K562 (cell line): ENCODE results near the gene ADCY9. TPM values are rescaled to one million over a fixed set of nuclear protein-coding genes. Genes with fewer than 3 reads are reported as not detected.

ENCODE experiments used
- ATAC-seq: fragments of 200-7000 bp; cut with Tn5 transposase; 3 replicates; pipeline ENCODE4 v1.9.1; 2020; ENCODE audit warnings: moderate library complexity
- BruUV-seq: library from RNA; stranded (reverse); fragments of 400-500 nt; replicated peaks from 2 replicates; lab custom pipeline; 2021; lab: Mats Ljungman, UMichigan
- CTCF ChIA-PET: fragments of 300-600 bp; formaldehyde crosslinking; extraction: SDS; loops from one replicate; lab custom pipeline; 2021; ENCODE audit warnings: low intra/inter-chr PET ratio; lab: Yijun Ruan, JAX
- POLR2A ChIA-PET: fragments of 300-600, 350-650 bp; sonication (Branson Sonifier 250); formaldehyde crosslinking; extraction: SDS; loops from one replicate; lab custom pipeline; 2021; ENCODE audit warnings: antibody characterized with exemption, inconsistent platforms; lab: Yijun Ruan, JAX
- DNase-seq, 4 experiments: peaks; one replicate each; pipeline versions ENCODE4 v3.0.0 to v3.0.0-alpha.2; 2011 to 2018; ENCODE audit warnings: low spot score in 3 of 4, mixed read lengths in 3 of 4; ENCODE audit errors: extremely low read depth in 1 of 4
- FAIRE-seq: peaks from 2 replicates; lab custom pipeline; 2011; peaks lifted over from hg19 to GRCh38; lab: Jason Lieb, UNC
- H2AFZ ChIP-seq: 2 replicates; pipeline ENCODE4 v1.6.0; 2011; ENCODE audit warnings: low read depth, low read length, control low read depth, inconsistent platforms
- H3K27ac ChIP-seq: fragments of 200-600 bp; 3 replicates; pipeline ENCODE4 v1.8.0; 2011; ENCODE audit warnings: low read depth, mild to moderate bottlenecking, control low read depth, inconsistent platforms, low read length, moderate library complexity, mixed read lengths; ENCODE audit errors: extremely low read depth
- H3K27me3 ChIP-seq, 2 experiments: fragments of 300-600 bp in 1 of 2; 2 replicates in 1 of 2; 3 replicates in 1 of 2; pipeline versions ENCODE4 v1.6.0 to v1.8.0; 2011; ENCODE audit warnings: inconsistent platforms in 2 of 2, low read length in 2 of 2, mild to moderate bottlenecking in 1 of 2, mixed read lengths in 1 of 2, moderate library complexity in 1 of 2; ENCODE audit not compliant: control insufficient read depth in 2 of 2, insufficient read depth in 2 of 2
- H3K36me3 ChIP-seq: fragments of 300-600 bp; 3 replicates; pipeline ENCODE4 v1.8.0; 2011; ENCODE audit warnings: mild to moderate bottlenecking, low read length, inconsistent platforms; ENCODE audit not compliant: control insufficient read depth, insufficient read depth
- H3K4me1 ChIP-seq, 2 experiments: fragments of 200-600 bp in 1 of 2; replicated peaks in 1 of 2; 2 replicates in 1 of 2; 3 replicates in 1 of 2; pipeline versions ENCODE4 v1.5.1 to v1.8.0; 2011; ENCODE audit warnings: inconsistent platforms in 2 of 2, low read length in 2 of 2, mild to moderate bottlenecking in 1 of 2, mixed read lengths in 1 of 2, moderate library complexity in 1 of 2; ENCODE audit not compliant: control insufficient read depth in 2 of 2, insufficient read depth in 2 of 2
- H3K4me2 ChIP-seq: 2 replicates; pipeline ENCODE4 v1.6.1; 2011; ENCODE audit warnings: low read length, control low read depth, inconsistent platforms, mixed read lengths; ENCODE audit not compliant: insufficient read depth
- H3K4me3 ChIP-seq: fragments of 200-600 bp; sonication (generic), shearing (Covaris generic); 2 replicates; pipeline ENCODE4 v1.5.1; 2016; ENCODE audit warnings: control low read depth, inconsistent platforms
- H3K79me2 ChIP-seq: fragments of 200-600 bp; 3 replicates; pipeline ENCODE4 v1.8.0; 2011; ENCODE audit warnings: low read length, inconsistent platforms; ENCODE audit not compliant: control insufficient read depth, insufficient read depth
- H3K9ac ChIP-seq, 2 experiments: 2 replicates each; pipeline versions ENCODE4 v1.6.0 to v1.6.1; 2011; ENCODE audit warnings: low read depth in 2 of 2, low read length in 2 of 2, control low read depth in 1 of 2, inconsistent platforms in 1 of 2, mild to moderate bottlenecking in 1 of 2, mixed read lengths in 1 of 2; ENCODE audit not compliant: insufficient read depth in 1 of 2
- H3K9me1 ChIP-seq: one replicate; pipeline ENCODE4 v1.6.0; 2011; ENCODE audit warnings: inconsistent platforms, mild to moderate bottlenecking, low read length, moderate library complexity; ENCODE audit not compliant: control insufficient read depth, insufficient read depth
- H3K9me3 ChIP-seq: replicated peaks from 2 replicates; pipeline ENCODE4 v1.5.1; 2011; ENCODE audit warnings: low read depth, low read length, inconsistent platforms; ENCODE audit not compliant: control insufficient read depth, insufficient read depth
- H4K20me1 ChIP-seq: replicated peaks from 2 replicates; pipeline ENCODE4 v1.6.1; 2011; ENCODE audit warnings: low read length, inconsistent platforms, mixed read lengths; ENCODE audit not compliant: control insufficient read depth, insufficient read depth
- ETV6 ChIP-seq, 3 experiments: fragments of 150-350 bp in 1 of 3; sonication (generic) in 1 of 3; formaldehyde crosslinking in 1 of 3; IDR thresholded peaks; 2 replicates each; pipeline versions ENCODE4 v1.6.1 to v1.8.0; 2014 to 2022; ENCODE audit warnings: borderline replicate concordance in 2 of 3, low read depth in 2 of 3, antibody characterized with exemption in 1 of 3, low read length in 1 of 3, mild to moderate bottlenecking in 1 of 3, missing genetic modification reagents in 1 of 3
- GTF2A2 ChIP-seq: IDR thresholded peaks from 2 replicates; pipeline ENCODE4 v1.6.1; 2016; ENCODE audit warnings: mild to moderate bottlenecking, missing genetic modification characterization, missing compliant biosample characterization
- HDAC3 ChIP-seq: fragments of 450-650 bp; IDR thresholded peaks from 2 replicates; pipeline ENCODE4 v1.6.1; 2018; ENCODE audit warnings: borderline replicate concordance, mild to moderate bottlenecking, moderate library complexity; ENCODE audit not compliant: partially characterized antibody
- MECOM ChIP-seq: fragments of 250-450 bp; sonication (Bioruptor Pico); IDR thresholded peaks from 2 replicates; pipeline ENCODE4 v1.8.0; 2022; ENCODE audit warnings: inconsistent platforms
- MIER1 ChIP-seq: fragments of 450-650 bp; IDR thresholded peaks from 2 replicates; pipeline ENCODE4 v1.6.1; 2016; ENCODE audit warnings: antibody characterized with exemption, mild to moderate bottlenecking, low read depth
- NCOA6 ChIP-seq: fragments of 450-650 bp; IDR thresholded peaks from 2 replicates; pipeline ENCODE4 v1.6.1; 2017; ENCODE audit warnings: mild to moderate bottlenecking
- POLR2AphosphoS5 ChIP-seq: IDR thresholded peaks from 2 replicates; pipeline ENCODE4 v1.6.1; 2011; ENCODE audit warnings: mild to moderate bottlenecking, low read depth, low read length, moderate library complexity; ENCODE audit not compliant: control insufficient read depth, insufficient read depth
- SAP30 ChIP-seq: fragments of 200-600 bp; sonication (generic); IDR thresholded peaks from 2 replicates; pipeline ENCODE4 v1.6.1; 2012; ENCODE audit warnings: borderline replicate concordance, low read depth, mild to moderate bottlenecking, moderate library complexity, low read length, control low read depth, inconsistent platforms; ENCODE audit not compliant: insufficient read depth, poor library complexity, severe bottlenecking
- SMARCB1 ChIP-seq: IDR thresholded peaks from 2 replicates; pipeline ENCODE4 v1.6.1; 2011; ENCODE audit warnings: improper control_type of control experiment, low read depth; ENCODE audit not compliant: insufficient read length
- XRCC5 ChIP-seq: fragments of 200-400 bp; formaldehyde crosslinking; IDR thresholded peaks from 2 replicates; pipeline ENCODE4 v1.6.1; 2017; ENCODE audit warnings: low read depth, mild to moderate bottlenecking, low read length
- ZZZ3 ChIP-seq: fragments of 450-650 bp; IDR thresholded peaks from 2 replicates; pipeline ENCODE4 v1.6.1; 2016; ENCODE audit warnings: antibody characterized with exemption, mild to moderate bottlenecking, moderate library complexity
- WGBS: fragments of 100-300 bp; shearing (Covaris generic); methylation state at CpG from one replicate; pipeline ENCODE4 v1.1.6; 2016; ENCODE audit warnings: low coverage, mixed read lengths; ENCODE audit not compliant: insufficient coverage; ENCODE audit errors: missing lambda C conversion rate; 5-methylcytosine and 5-hydroxymethylcytosine counted together
- in situ Hi-C: fragments of 300-500 bp; cut with MboI; formaldehyde crosslinking; loops from 4 replicates; pipeline ENCODE4 v1.15.0; 2018; ENCODE audit warnings: inconsistent platforms, mixed read lengths
- intact Hi-C: fragments of 100-400 bp; cut with micrococcal nuclease; formaldehyde crosslinking; loops from 2 replicates; pipeline ENCODE4 v1.14.2; 2022
- polyA plus RNA-seq, 8 experiments: library from polyadenylated mRNA; depleted of rRNA in 4 of 8; stranded (reverse) in 5 of 8; unstranded in 3 of 8; fragments of >200 nt; fragmentation: Nextera tagmentation in 2 of 8; fragmentation: Illumina TruSeq in 1 of 8; extraction: Ambion mirVana in 2 of 8; extraction: Trizol in 1 of 8; gene quantifications; 2 replicates each; pipeline versions ENCODE4 v1.2.1 to v1.2.3, GENCODE V29; 2011 to 2014; ENCODE audit warnings: inconsistent platforms in 1 of 8, missing spikeins in 1 of 8
- total RNA-seq, 7 experiments: library from RNA; depleted of rRNA in 6 of 7; stranded (reverse); fragments of >200 nt in 6 of 7; fragmentation: Illumina TruSeq in 2 of 7; extraction: Trizol in 2 of 7; gene quantifications; 2 replicates each; pipeline versions ENCODE4 v1.2.1 to v1.2.3, GENCODE V29; 2011 to 2021; ENCODE audit warnings: low replicate concordance in 1 of 7
- TF ChIP-seq, protein P1 (sequence below): fragments of 450-650 bp; formaldehyde crosslinking; conservative IDR thresholded peaks from 2 replicates; pipeline ENCODE4 v1.4.0; 2022; ENCODE audit warnings: mild to moderate bottlenecking, missing genetic modification characterization
- TF ChIP-seq, protein P2 (sequence below): fragments of 450-650 bp; IDR thresholded peaks from 2 replicates; pipeline ENCODE4 v1.6.1; 2017; ENCODE audit warnings: antibody characterized with exemption
- TF ChIP-seq, protein P3 (sequence below): sonication (generic); formaldehyde crosslinking; IDR thresholded peaks from 2 replicates; pipeline ENCODE4 v1.5.0; 2020; ENCODE audit warnings: missing genetic modification reagents

ADCY9 gene
- total and polyA plus RNA-seq, 9 of the 15 experiments (the other 6 are each of a cell fraction or from before 2014, with no cell fraction given), result 0.03 to 0.29 (median 0.17) TPM

DNA sequence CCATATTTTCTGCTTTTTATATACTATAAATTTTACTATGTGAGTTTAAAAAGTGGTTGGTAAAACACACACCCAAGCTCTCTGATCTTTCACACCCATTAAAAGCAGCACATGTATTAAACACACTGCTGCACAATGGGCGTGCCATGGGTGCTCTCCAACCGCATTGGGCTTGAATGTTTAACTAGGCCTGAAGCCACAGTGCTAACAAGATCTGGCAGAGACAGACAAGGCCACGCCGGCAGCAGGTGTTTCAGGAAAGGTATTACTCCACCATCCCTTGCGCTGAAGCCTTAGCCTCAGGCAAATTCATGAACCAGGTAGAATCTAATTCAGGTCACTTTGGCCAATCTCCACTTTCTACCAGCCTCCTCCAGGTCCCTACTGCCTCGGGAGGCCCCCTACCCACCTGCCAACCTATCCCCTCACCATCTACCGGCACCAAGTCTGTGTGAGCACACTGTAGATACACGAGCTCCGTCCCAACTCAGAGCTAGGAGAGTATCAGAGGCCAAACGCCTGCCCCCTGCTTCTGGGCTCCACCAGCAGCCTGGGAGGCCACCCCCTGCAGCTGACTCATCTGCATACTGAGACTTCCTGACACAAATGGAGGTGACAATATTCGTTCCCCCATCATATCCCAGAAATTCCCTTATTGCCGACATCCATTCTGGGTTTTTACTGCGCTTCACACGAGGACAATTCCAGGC, 95.0 kb downstream of the ADCY9 start (continued):
- TF ChIP-seq ETV6 (IDR thresholded peaks at IDR 0.05; ENCODE audit: borderline replicate concordance in 1 of 2, low read depth in 2 of 2, low read length in 1 of 2) (no peak), ETV6 (CRISPR knock-in tag; IDR thresholded peaks at IDR 0.05; ENCODE audit: borderline replicate concordance) (no peak), SAP30 (no peak)
- TF ChIP-seq, protein P1, sequence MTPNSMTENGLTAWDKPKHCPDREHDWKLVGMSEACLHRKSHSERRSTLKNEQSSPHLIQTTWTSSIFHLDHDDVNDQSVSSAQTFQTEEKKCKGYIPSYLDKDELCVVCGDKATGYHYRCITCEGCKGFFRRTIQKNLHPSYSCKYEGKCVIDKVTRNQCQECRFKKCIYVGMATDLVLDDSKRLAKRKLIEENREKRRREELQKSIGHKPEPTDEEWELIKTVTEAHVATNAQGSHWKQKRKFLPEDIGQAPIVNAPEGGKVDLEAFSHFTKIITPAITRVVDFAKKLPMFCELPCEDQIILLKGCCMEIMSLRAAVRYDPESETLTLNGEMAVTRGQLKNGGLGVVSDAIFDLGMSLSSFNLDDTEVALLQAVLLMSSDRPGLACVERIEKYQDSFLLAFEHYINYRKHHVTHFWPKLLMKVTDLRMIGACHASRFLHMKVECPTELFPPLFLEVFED (CRISPR knock-in tag), result no peak
- TF ChIP-seq, protein P2, sequence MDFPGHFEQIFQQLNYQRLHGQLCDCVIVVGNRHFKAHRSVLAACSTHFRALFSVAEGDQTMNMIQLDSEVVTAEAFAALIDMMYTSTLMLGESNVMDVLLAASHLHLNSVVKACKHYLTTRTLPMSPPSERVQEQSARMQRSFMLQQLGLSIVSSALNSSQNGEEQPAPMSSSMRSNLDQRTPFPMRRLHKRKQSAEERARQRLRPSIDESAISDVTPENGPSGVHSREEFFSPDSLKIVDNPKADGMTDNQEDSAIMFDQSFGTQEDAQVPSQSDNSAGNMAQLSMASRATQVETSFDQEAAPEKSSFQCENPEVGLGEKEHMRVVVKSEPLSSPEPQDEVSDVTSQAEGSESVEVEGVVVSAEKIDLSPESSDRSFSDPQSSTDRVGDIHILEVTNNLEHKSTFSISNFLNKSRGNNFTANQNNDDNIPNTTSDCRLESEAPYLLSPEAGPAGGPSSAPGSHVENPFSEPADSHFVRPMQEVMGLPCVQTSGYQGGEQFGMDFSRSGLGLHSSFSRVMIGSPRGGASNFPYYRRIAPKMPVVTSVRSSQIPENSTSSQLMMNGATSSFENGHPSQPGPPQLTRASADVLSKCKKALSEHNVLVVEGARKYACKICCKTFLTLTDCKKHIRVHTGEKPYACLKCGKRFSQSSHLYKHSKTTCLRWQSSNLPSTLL, result no peak

DNA sequence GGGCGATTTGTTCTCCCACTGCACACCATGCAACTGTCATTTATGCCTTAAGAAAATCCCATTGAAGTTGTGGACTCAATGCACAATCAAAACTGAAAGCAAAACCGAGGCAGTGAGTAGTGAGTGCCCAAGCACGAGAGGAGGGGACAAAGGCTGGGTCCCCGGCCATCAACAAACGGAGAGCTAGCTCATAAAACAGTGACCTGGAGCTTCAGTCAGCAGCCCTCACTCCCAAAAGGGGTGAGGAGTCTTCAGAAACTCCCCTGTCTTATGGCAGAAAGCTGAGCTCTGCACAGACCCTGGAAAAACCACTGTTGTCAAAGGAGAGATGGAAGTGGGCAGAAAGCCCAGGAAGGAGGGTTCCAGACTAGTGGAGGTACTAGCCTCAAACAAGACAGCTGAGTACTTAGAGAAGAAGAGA, 96.9 kb downstream of the ADCY9 start:
- ChIA-PET POLR2A (no interaction called here), CTCF (no interaction called here)
- in situ Hi-C loops (no loop called here), intact Hi-C loops (no loop called here)
- no peak overlapping the region for H3K4me2 ChIP-seq
- FAIRE-seq, result no peak
- peaks cover 9 to 52% of the 10 kb centered on the region in 2 experiments for H3K27me3 ChIP-seq
- H3K36me3 ChIP-seq, result no peaks in the 10 kb centered on the region
- no peaks in the 10 kb centered on the region; the same call in 1 of the 2 replicates for H4K20me1 ChIP-seq
- H3K4me3 ChIP-seq, result no peak overlapping the region
- DNase-seq, result no peak
- WGBS, result 6% methylated on average over 5 of the region's 5 CpGs
- no peak overlapping the region for H3K27ac ChIP-seq
- H3K9ac ChIP-seq, result no peak overlapping the region
- no peaks in the 10 kb centered on the region for H3K79me2 ChIP-seq
- H3K9me1 ChIP-seq, result no peaks in the 10 kb centered on the region
- no peak overlapping the region; the same call in 1 of the 2 replicates for H2AFZ ChIP-seq
- BruUV-seq, result no TSS peak
- ATAC-seq, result no peak
- H3K4me1 ChIP-seq, result peaks cover 3 to 4% of the 10 kb centered on the region in 2 experiments; a peak in 3 of 5 replicates
- H3K9me3 ChIP-seq, result no peaks in the 10 kb centered on the region
- TF ChIP-seq NCOA6, result no peak
- TF ChIP-seq HDAC3, result no peak
- TF ChIP-seq GTF2A2 (tag), result no peak
- no peak for TF ChIP-seq POLR2AphosphoS5
- TF ChIP-seq XRCC5, result no peak
- TF ChIP-seq ZZZ3, result no peak
- no peak for TF ChIP-seq MIER1
- no peak for TF ChIP-seq MECOM (CRISPR knock-in tag)
- TF ChIP-seq, protein P3, sequence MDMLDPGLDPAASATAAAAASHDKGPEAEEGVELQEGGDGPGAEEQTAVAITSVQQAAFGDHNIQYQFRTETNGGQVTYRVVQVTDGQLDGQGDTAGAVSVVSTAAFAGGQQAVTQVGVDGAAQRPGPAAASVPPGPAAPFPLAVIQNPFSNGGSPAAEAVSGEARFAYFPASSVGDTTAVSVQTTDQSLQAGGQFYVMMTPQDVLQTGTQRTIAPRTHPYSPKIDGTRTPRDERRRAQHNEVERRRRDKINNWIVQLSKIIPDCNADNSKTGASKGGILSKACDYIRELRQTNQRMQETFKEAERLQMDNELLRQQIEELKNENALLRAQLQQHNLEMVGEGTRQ (CRISPR knock-in tag), result no peak
- TF ChIP-seq SMARCB1, result no peak
- TF ChIP-seq SAP30, result no peak
